ENCODE data around the gene PLA2G4B. TPM values are rescaled to one million over a fixed set of nuclear protein-coding genes. Genes with fewer than 3 reads are reported as not detected.

Gene PLA2G4B
- total RNA-seq, 1 experiment from 2014 or later, result 3.7 TPM

DNA sequence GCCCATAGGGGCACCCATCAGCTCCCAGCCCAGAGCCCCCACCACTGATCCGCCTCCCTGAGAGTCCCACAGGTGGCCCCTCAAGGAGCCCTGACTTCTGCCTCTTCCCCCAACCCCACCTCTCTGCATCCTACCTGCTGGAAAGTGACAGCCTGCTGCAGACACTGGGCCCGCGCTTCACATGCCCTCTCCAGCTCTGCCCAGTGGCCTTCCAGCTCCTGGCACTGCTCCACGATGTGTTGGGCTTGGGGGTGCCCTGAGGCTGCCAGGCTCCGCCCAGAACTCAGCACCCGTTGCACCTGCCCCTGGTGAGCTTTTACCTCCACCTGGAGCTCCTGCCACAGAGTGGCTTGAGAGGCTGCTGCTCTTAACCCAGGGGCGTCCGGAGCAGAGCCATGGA is 35.1 kb downstream of the PLA2G4B start:
- H3K79me1 ChIP-seq (ENCODE audit: insufficient read depth, low read depth, low read length, poor library complexity, severe bottlenecking), result no peaks in the 10 kb centered on the region
- H2BK15ac ChIP-seq (ENCODE audit: low read depth, low read length), result no peak overlapping the region
- H3K27ac Mint-ChIP-seq, result no peak overlapping the region
- no peaks in the 10 kb centered on the region for H3K4me1 ChIP-seq (ENCODE audit: insufficient read depth, low read length)
- H3K79me2 ChIP-seq (ENCODE audit: insufficient read depth, low read length), result no peaks in the 10 kb centered on the region
- no peak overlapping the region for H4K8ac ChIP-seq (replicated peaks; ENCODE audit: insufficient read length, low read depth, low read length)
- H2BK20ac ChIP-seq (ENCODE audit: low read depth, low read length, poor library complexity, severe bottlenecking), result no peak overlapping the region
- no peak overlapping the region for H3K4ac ChIP-seq (ENCODE audit: low read depth, low read length)
- H2AFZ ChIP-seq (ENCODE audit: low read length), result no peak overlapping the region
- no peaks in the 10 kb centered on the region for H3K9me3 ChIP-seq (ENCODE audit: control insufficient read depth, low read depth, low read length)
- H3K14ac ChIP-seq (ENCODE audit: insufficient read depth, low read length), result no peak overlapping the region
- H3K9me3 Mint-ChIP-seq, result no peaks in the 10 kb centered on the region; a peak in 1 of 5 replicates
- DNase-seq, result no peak
- no peak overlapping the region for H3K23ac ChIP-seq (ENCODE audit: insufficient read length, low read depth, low read length)
- no peak overlapping the region for H3K56ac ChIP-seq (ENCODE audit: insufficient read length, low read depth, low read length)
- no peaks in the 10 kb centered on the region for H3K27me3 ChIP-seq (ENCODE audit: insufficient read depth, low read length)
- no peak overlapping the region for H3K4me3 Mint-ChIP-seq
- H4K5ac ChIP-seq (ENCODE audit: insufficient read length, low read depth, low read length), result no peak overlapping the region
- peaks cover 5% of the 10 kb centered on the region for H3K27me3 Mint-ChIP-seq (ENCODE audit: low read depth)
- no peak overlapping the region for H2BK12ac ChIP-seq (ENCODE audit: insufficient read length, low read depth, low read length)
- no peak overlapping the region for H3K18ac ChIP-seq (ENCODE audit: insufficient read length, low read depth, low read length)
- no peak for TF ChIP-seq CTCF (conservative IDR thresholded peaks at IDR 0.05)
- H3K36me3 Mint-ChIP-seq (ENCODE audit: insufficient read depth in 1 of 3, low read depth in 3 of 3), result no peaks in the 10 kb centered on the region
- H2AK5ac ChIP-seq (ENCODE audit: insufficient read length, low read length), result no peak overlapping the region
- H3K27ac ChIP-seq (ENCODE audit: insufficient read length, low read depth, low read length), result no peak overlapping the region
- H3K9ac ChIP-seq (ENCODE audit: extremely low read depth, insufficient read length, low read length), result no peak overlapping the region
- H4K91ac ChIP-seq (ENCODE audit: insufficient read length, low read depth, low read length), result no peak overlapping the region
- WGBS (ENCODE audit: extremely low coverage, insufficient read length, low lambda C conversion rate), result no CpG with 5 or more reads among the region's 8 CpGs
- no peak overlapping the region for H3T11ph ChIP-seq (ENCODE audit: low read length)
- no peak overlapping the region for H3K4me2 ChIP-seq (ENCODE audit: insufficient read depth, insufficient read length, low read length)
- no peak overlapping the region for H2BK5ac ChIP-seq (ENCODE audit: insufficient read length, low read length)
- no peaks in the 10 kb centered on the region for H4K20me1 ChIP-seq (ENCODE audit: control insufficient read depth, insufficient read depth, insufficient read length)
- H2BK120ac ChIP-seq (ENCODE audit: low read depth, low read length, poor library complexity, severe bottlenecking), result no peak overlapping the region
- H3K4me1 Mint-ChIP-seq, result no peaks in the 10 kb centered on the region
- H3K23me2 ChIP-seq (ENCODE audit: insufficient read length, low read depth, low read length, poor library complexity, severe bottlenecking), result no peaks in the 10 kb centered on the region
